LNCAP (cell line): ENCODE measurements around the gene VPS45.

Source experiments
- CTCF ChIP-seq: fragments of 450-650 bp; IDR thresholded peaks from 2 replicates; pipeline ENCODE4 v1.5.1; 2017; ENCODE audit warnings: mild to moderate bottlenecking

Gene VPS45

GRCh38 chr1:150076985-150077384 is 9.4 kb downstream of the VPS45 start:
- no peak for TF ChIP-seq CTCF

DNA sequence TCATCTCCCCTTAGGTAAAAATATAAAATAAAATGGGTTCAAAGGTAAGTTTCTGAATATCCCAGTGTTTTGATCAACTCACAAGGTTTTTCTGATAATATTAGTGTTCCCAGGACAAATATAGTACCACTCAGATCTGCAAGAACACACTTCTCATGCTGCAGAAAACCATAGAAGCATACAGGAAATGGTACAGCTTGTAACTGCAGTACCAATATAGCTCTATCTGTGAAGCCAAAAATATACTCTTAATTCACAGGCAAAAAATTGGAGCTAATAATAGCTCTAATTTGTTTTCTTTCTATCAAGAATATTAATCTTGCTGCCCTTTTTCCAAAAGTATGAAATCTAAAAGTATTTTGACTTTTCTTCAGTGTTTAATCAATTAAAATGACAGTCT is 13.2 kb downstream of the VPS45 start:
- no peak for TF ChIP-seq CTCF

GRCh38 chr1:150082494-150082893 is 14.9 kb downstream of the VPS45 start:
- no peak for TF ChIP-seq CTCF

DNA sequence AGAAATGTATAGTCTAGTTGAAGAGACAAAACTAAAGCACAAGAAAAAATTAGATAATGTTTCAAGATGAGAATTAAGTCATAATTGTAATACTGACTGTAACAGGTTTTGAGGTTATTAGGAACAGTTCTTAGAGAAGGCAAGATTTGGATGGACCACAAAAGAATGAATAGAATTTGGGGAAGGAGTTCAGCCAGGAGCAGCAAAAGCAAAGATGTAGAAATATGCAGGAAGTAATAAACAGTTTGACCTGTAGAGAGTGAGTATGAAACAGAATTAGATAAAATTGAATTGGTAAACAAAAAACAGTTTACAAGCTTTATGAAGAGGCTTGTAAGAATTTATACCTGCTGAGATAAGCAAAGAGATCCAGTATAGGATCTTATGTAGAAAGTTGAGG is 16.3 kb downstream of the VPS45 start:
- no peak for TF ChIP-seq CTCF

- TF ChIP-seq CTCF: no peak
These were observed 17.8 kb downstream of the VPS45 start for GRCh38 chr1:150085406-150085805.

DNA sequence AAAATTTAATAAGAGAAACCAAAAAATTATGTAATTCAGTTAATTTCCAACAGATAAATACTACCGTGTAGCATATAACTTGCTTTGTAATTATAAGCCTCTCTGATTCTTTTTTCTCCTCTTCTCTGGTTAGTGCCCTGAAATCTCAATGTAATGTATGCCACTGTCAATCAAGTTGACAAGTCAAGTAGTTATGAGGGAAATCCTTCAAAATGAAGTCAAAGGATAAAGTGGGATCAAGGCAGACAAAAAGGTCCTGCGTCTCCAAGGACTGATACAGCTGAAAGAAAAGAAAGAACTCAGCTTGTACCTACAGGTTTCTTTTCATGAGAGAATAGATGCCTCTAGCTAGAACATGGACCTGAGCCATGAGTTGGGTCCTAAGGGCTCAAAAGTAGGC is 19.8 kb downstream of the VPS45 start:
- no peak for TF ChIP-seq CTCF

GRCh38 chr1:150089846-150090520 is 22.4 kb downstream of the VPS45 start:
- TF ChIP-seq CTCF: no peak
